Cortex of kidney (tissue), 1 donor: ENCODE data around the gene CXCL8.
"Not testable (repeated sequence)": the region's sequence is repeated elsewhere in the genome, so short reads cannot be mapped to it uniquely, and the experiment has no call there.

ENCODE experiments used
- DNase-seq: peaks from one replicate; lab custom pipeline; 2025; lab: John Stamatoyannopoulos, UW

CXCL8 gene

GRCh38 chr4:73740353-73740778 lies at the start of gene CXCL8:
CXCL8 (plus strand) TSS chr4:73740569; CDS start chr4:73740659, 90 bp downstream.
- no peak for DNase-seq

- not testable (repeated sequence) for DNase-seq
Observed at GRCh38 chr4:73691201-73691600, 49.2 kb upstream of the CXCL8 start.

GRCh38 chr4:73691759-73692158 lies 48.6 kb upstream of the CXCL8 start:
- DNase-seq: no peak

GRCh38 chr4:73692254-73692653 lies 48.1 kb upstream of the CXCL8 start:
- DNase-seq: no peak

GRCh38 chr4:73692701-73693100 lies 47.7 kb upstream of the CXCL8 start:
- no peak for DNase-seq

GRCh38 chr4:73693811-73694210 lies 46.6 kb upstream of the CXCL8 start:
- no peak for DNase-seq

- no peak for DNase-seq
Observed at GRCh38 chr4:73698217-73698616, 42.2 kb upstream of the CXCL8 start.

- no peak for DNase-seq
Observed at GRCh38 chr4:73701116-73701515, 39.3 kb upstream of the CXCL8 start.

GRCh38 chr4:73702796-73703287 lies 37.5 kb upstream of the CXCL8 start:
- no peak for DNase-seq

GRCh38 chr4:73703320-73703719 lies 37.0 kb upstream of the CXCL8 start:
- no peak for DNase-seq

GRCh38 chr4:73704314-73705055 lies 35.9 kb upstream of the CXCL8 start:
- no peak for DNase-seq

- DNase-seq: no peak
Observed at GRCh38 chr4:73705056-73705432, 35.3 kb upstream of the CXCL8 start.

- DNase-seq: no peak
Observed at GRCh38 chr4:73705721-73706120, 34.6 kb upstream of the CXCL8 start.

- no peak for DNase-seq
Observed at GRCh38 chr4:73706811-73707210, 33.6 kb upstream of the CXCL8 start.

- no peak for DNase-seq
Observed at GRCh38 chr4:73707269-73707875, 33.0 kb upstream of the CXCL8 start.

GRCh38 chr4:73707918-73708577 lies 32.3 kb upstream of the CXCL8 start:
- DNase-seq: no peak

- DNase-seq: no peak
Observed at GRCh38 chr4:73709451-73710033, 30.8 kb upstream of the CXCL8 start.

- no peak for DNase-seq
Observed at GRCh38 chr4:73710094-73710493, 30.3 kb upstream of the CXCL8 start.

GRCh38 chr4:73711989-73712388 lies 28.4 kb upstream of the CXCL8 start:
- no peak for DNase-seq

- DNase-seq: no peak
Observed at GRCh38 chr4:73713650-73714049, 26.7 kb upstream of the CXCL8 start.

- DNase-seq: no peak
Observed at GRCh38 chr4:73714647-73715046, 25.7 kb upstream of the CXCL8 start.

GRCh38 chr4:73715659-73716058 lies 24.7 kb upstream of the CXCL8 start:
- DNase-seq: no peak
